Measurements from ENCODE around the gene DDX23.

GRCh38 chr12:48875944-48876515 is 24.1 kb upstream of the DDX23 start:
- no peak for TF ChIP-seq POLR2A (IDR thresholded peaks at IDR 0.05; ENCODE audit: low read depth, low read length)
- TF ChIP-seq POLR2AphosphoS5 (IDR thresholded peaks at IDR 0.05; ENCODE audit: low read depth, low read length), result no peak

Data from GM12892 (cell line).